22Rv1 (cell line): ENCODE results near the gene F12.

Experiments used
- H3K27ac ChIP-seq: fragments of 450-650 bp; 2 replicates; pipeline ENCODE4 v1.5.1; 2017
- CTCF ChIP-seq: fragments of 450-650 bp; IDR thresholded peaks from 2 replicates; pipeline ENCODE4 v1.5.1; 2017; ENCODE audit warnings: mild to moderate bottlenecking
- ZFX ChIP-seq: fragments of 450-650 bp; IDR thresholded peaks from 2 replicates; pipeline ENCODE4 v1.6.1; 2017; ENCODE audit warnings: antibody characterized with exemption, borderline replicate concordance

F12 gene

DNA sequence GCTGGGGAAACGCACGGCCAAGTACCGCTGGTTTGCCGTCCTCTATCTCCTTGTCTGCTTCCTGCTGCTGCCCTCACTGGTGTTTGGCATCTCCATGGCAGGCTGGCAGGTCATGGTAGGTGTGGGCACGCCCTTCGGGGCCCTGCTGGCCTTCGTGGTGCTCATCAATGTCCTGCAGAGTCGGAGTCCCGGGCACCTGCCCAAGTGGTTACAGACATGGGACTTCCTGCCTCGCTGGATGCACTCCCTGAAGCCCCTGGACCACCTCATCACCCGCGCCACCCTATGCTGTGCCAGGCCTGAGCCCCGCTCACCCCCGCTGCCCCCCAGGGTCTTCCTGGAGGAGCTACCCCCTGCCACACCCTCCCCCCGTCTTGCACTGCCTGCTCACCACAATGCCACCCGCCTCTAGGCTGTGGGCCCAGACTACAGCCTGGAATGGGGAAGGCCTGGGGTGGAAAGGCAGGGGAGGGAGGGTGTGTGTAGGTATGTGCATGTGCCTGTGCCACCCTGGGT is 11.4 kb downstream of the F12 start:
- no peak for TF ChIP-seq CTCF
- TF ChIP-seq ZFX = no peak
- no peak overlapping the region for H3K27ac ChIP-seq

GRCh38 chr5:177396807-177397206 is 12.6 kb downstream of the F12 start:
- TF ChIP-seq CTCF = no peak
- TF ChIP-seq ZFX = no peak
- no peak overlapping the region for H3K27ac ChIP-seq

DNA sequence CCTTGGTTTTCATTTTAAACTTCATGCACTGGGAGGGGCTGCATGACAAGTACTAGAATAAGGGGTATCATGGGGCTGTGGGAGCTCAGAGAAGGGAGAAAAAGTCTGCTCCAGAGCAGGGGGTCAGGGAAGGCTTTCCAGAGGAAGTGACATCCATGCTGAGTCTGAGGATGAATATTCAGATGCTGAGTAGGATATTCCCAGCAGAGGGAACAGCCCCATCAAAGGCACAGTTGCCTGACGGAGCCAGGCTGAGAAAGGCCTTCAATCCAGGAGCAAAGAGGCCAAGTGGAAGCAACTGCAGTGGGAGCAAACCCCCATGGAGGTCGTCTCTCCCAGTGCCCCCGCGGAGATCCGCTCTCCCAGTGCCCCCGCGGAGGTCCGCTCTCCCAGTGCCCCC is 13.3 kb downstream of the F12 start:
- no peak overlapping the region for H3K27ac ChIP-seq
- TF ChIP-seq CTCF (no peak), ZFX (no peak)

DNA sequence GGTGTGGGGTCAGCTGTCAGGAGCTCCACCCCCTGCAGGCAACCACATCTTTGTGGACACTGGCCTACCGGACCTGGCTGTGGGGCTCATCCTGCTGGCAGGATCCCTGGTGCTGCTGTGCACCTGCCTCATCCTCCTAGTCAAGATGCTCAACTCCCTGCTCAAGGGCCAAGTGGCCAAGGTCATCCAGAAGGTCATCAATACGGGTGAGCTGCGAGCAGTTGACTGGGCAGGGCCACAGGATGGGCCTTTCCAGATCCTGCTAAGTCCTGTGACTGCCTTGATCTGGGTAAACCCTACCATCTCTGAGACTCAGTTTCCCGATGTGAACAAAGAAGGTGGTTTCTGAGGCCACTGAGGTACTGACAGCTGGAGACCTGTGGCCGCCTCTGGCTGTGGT is 15.4 kb downstream of the F12 start:
- TF ChIP-seq CTCF (no peak), ZFX (no peak)
- no peak overlapping the region for H3K27ac ChIP-seq

DNA sequence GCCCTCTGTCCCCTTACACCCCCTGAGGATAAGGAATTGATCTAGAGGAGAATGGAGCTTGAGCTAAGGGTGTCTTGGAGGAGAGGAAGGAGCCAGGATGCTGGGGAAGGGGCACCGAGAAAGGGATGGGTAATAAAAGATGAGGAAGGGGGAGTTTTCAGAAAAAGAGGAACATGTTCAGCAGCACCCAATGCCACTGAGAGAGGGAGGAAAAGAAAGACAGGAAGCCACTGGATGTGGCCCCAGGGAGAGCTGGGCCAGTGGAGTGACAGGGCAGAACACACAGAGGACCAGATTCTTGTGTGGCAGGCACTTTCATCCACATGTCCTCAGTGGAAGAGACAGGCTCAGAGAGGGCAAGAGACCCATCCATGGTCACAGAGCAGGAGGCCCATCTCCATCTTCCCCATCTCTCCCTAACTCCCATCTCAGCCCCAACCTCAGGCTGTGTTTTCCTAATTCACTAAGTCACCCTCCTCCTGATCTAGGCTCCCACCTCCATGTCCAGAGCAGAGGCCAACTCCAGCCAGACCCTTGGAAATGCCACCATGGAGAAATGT is 16.1 kb downstream of the F12 start:
- no peak overlapping the region for H3K27ac ChIP-seq

DNA sequence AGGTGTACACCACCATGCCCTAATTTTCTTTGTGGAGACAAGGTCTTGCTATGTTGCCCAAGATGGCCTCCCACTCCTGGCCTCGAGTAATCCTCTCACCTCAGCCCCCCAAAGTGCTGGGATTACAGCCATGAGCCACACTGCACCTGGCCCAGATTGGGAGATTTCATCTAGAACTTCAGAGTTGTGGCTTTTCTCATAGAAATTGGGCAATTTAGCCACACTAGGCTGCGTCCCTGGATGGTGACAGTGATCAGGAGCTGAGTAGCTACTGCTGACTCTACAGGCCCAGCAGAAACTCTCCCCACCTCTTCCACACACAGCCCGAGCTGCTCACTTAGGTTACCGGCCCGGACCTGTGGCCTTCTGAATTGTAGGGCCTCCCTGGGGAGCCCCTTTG is 16.6 kb downstream of the F12 start:
- TF ChIP-seq CTCF (no peak), ZFX (no peak)

More for the DNA sequence above, 16.1 kb downstream of the F12 start:
- TF ChIP-seq CTCF (no peak), ZFX (no peak)

DNA sequence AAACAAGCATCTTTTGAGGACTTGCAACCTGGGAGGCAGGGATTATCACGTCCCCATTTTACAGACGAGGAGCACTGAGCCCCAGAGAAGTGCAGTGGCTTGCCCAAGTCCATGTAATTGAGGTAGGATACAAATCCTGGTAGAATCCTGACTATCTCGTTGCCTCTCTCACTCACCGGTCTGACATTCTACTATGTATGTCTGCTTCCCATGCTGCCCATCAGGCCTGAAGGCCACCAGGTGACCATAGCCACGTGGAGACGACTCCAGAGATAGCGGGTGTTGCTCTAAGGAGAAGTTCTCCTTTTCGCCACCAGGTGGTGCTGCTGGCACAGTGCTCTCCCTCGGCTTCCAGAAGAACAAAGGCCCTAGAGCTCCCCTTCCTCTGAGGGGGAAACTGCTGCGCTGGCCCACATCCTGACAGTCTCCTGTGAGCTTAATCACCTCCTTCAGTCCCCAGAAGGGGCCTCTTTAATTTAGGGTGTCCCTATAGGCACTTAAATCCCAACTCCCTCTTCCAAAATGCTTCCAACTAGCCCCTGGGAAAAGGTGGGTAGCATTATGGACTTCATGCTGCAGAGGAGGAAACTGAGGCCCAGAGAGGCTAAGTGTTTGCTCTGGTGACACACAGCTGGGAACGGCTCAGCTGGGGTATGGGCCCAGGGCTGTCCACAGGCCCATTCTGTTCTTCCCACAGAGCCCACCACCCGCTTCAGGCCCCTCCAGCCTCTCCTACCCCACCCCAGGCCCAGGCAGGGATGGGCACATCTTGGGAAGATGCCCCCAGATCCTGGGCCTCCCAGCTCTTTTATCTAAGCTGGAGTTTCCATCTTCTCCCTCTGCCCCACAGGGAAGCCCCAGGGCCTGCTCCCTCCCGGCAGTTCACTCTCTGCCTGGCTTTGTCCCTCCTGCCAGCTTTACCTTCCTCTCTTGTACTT is 18.7 kb downstream of the F12 start:
- no peak overlapping the region for H3K27ac ChIP-seq
- TF ChIP-seq CTCF = peak; percentile 97
- TF ChIP-seq ZFX = no peak

More for the DNA sequence above, 16.6 kb downstream of the F12 start:
- no peak overlapping the region for H3K27ac ChIP-seq
